ENCODE data around the gene TANGO6. TPM values are rescaled to one million over a fixed set of nuclear protein-coding genes. Genes with fewer than 3 reads are reported as not detected.

Gene TANGO6
- total and polyA plus RNA-seq, 2 of the 8 experiments (the other 6 are each of a cell fraction or from before 2014, with no cell fraction given) = 5.0 to 19.5 TPM

- TF ChIP-seq BCL11A (IDR thresholded peaks at IDR 0.05; ENCODE audit: low read depth in 2 of 2, low read length in 2 of 2) = no peak
- TF ChIP-seq SUZ12 (IDR thresholded peaks at IDR 0.05; ENCODE audit: low read length) = no peak
These were observed 275.7 kb downstream of the TANGO6 start (continued) for GRCh38 chr16:69118994-69119393.
